GM23338 (cell line): ENCODE data around the gene USP2. TPM values are rescaled to one million over a fixed set of nuclear protein-coding genes. Genes with fewer than 3 reads are reported as not detected.

Source experiments
- ATAC-seq: fragments of 200-7000 bp; cut with Tn5 transposase; 3 replicates; pipeline ENCODE4 v1.9.1; 2020
- DNase-seq: peaks from one replicate; pipeline ENCODE4 v3.0.0-alpha.2; 2015; ENCODE audit warnings: low spot score
- H2AFZ ChIP-seq: fragments of 200-600 bp; sonication (generic); 2 replicates; pipeline ENCODE4 v1.8.0; 2016; ENCODE audit warnings: antibody characterized with exemption, mild to moderate bottlenecking, moderate library complexity
- H3F3A ChIP-seq: fragments of 200-600 bp; sonication (generic); replicated peaks from 2 replicates; pipeline ENCODE4 v1.8.0; 2017; ENCODE audit warnings: antibody characterized with exemption, mixed run types, low read depth
- H3K27ac ChIP-seq: fragments of 200-600 bp; sonication (generic); 2 replicates; pipeline ENCODE4 v1.6.1; 2016; ENCODE audit warnings: low read depth
- H3K27me3 ChIP-seq: fragments of 200-600 bp; sonication (generic); 2 replicates; pipeline ENCODE4 v1.8.0; 2016; ENCODE audit warnings: mild to moderate bottlenecking, mixed run types, moderate library complexity; ENCODE audit not compliant: insufficient read depth
- H3K36me3 ChIP-seq: fragments of 200-600 bp; sonication (generic); 2 replicates; pipeline ENCODE4 v1.8.0; 2016; ENCODE audit warnings: mild to moderate bottlenecking; ENCODE audit not compliant: insufficient read depth
- H3K4me1 ChIP-seq: fragments of 200-600 bp; sonication (generic); 2 replicates; pipeline ENCODE4 v1.8.0; 2016; ENCODE audit warnings: mild to moderate bottlenecking, moderate library complexity; ENCODE audit not compliant: insufficient read depth
- H3K4me2 ChIP-seq: fragments of 200-600 bp; sonication (generic); 2 replicates; pipeline ENCODE4 v1.7.1; 2017; ENCODE audit warnings: mixed run types
- H3K4me3 ChIP-seq: fragments of 200-600 bp; sonication (generic); 2 replicates; pipeline ENCODE4 v1.6.1; 2016; ENCODE audit warnings: mixed run types
- H3K79me2 ChIP-seq: fragments of 200-600 bp; sonication (generic); replicated peaks from 2 replicates; pipeline ENCODE4 v1.8.0; 2017; ENCODE audit warnings: mild to moderate bottlenecking; ENCODE audit not compliant: insufficient read depth
- H3K9me2 ChIP-seq: fragments of 200-600 bp; sonication (generic); 2 replicates; pipeline ENCODE4 v1.8.0; 2017; ENCODE audit not compliant: insufficient read depth
- H4K20me1 ChIP-seq: fragments of 200-600 bp; sonication (generic); replicated peaks from 2 replicates; pipeline ENCODE4 v1.8.0; 2017; ENCODE audit warnings: mild to moderate bottlenecking; ENCODE audit not compliant: insufficient read depth
- H3K27ac Mint-ChIP-seq: 2 replicates; pipeline ENCODE4 v1.8.0; 2020; ENCODE audit warnings: inconsistent platforms, mild to moderate bottlenecking, moderate library complexity, mixed read lengths
- H3K27me3 Mint-ChIP-seq: 3 replicates; pipeline ENCODE4 v1.8.0; 2022; ENCODE audit warnings: low read depth, mild to moderate bottlenecking, moderate library complexity, mixed read lengths, inconsistent platforms; ENCODE audit not compliant: insufficient read depth, poor library complexity
- H3K36me3 Mint-ChIP-seq: 3 replicates; pipeline ENCODE4 v1.8.0; 2021; ENCODE audit warnings: low read depth, mild to moderate bottlenecking, inconsistent platforms, moderate library complexity, mixed read lengths
- H3K4me1 Mint-ChIP-seq: 3 replicates; pipeline ENCODE4 v1.8.0; 2020; ENCODE audit warnings: mild to moderate bottlenecking, inconsistent platforms, mixed read lengths
- H3K4me3 Mint-ChIP-seq: 3 replicates; pipeline ENCODE4 v1.8.0; 2021; ENCODE audit warnings: moderate library complexity, mild to moderate bottlenecking, inconsistent platforms, mixed read lengths
- H3K9me3 Mint-ChIP-seq: 3 replicates; pipeline ENCODE4 v1.8.0; 2020; ENCODE audit warnings: moderate library complexity, mild to moderate bottlenecking, inconsistent platforms, mixed read lengths
- CREB1 ChIP-seq: fragments of 250-450 bp; sonication (Bioruptor Pico); IDR thresholded peaks from 2 replicates; pipeline ENCODE4 v1.5.0; 2020; ENCODE audit warnings: low read depth, mild to moderate bottlenecking, moderate library complexity
- CTCF ChIP-seq, 2 experiments: fragments of 200-600 bp in 1 of 2; sonication (generic) in 1 of 2; conservative IDR thresholded peaks; 2 replicates each; pipeline versions ENCODE4 v1.5.1 to v1.6.1; 2016 to 2017; ENCODE audit warnings: antibody characterized with exemption in 2 of 2, low read depth in 2 of 2, mild to moderate bottlenecking in 2 of 2, moderate library complexity in 1 of 2
- EZH2phosphoT487 ChIP-seq: fragments of 200-600 bp; sonication (generic); IDR thresholded peaks from one replicate; pipeline ENCODE4 v1.8.1; 2018; ENCODE audit warnings: antibody characterized with exemption; ENCODE audit not compliant: unreplicated experiment
- JUNB ChIP-seq: IDR thresholded peaks from one replicate; pipeline ENCODE4 v1.6.1; 2016; ENCODE audit warnings: antibody characterized with exemption; ENCODE audit not compliant: unreplicated experiment
- NANOG ChIP-seq: IDR thresholded peaks from 2 replicates; pipeline ENCODE4 v1.6.1; 2016; ENCODE audit warnings: antibody characterized with exemption, borderline replicate concordance
- ZNF331 ChIP-seq: fragments of 250-450 bp; sonication (Bioruptor Pico); IDR thresholded peaks from 2 replicates; pipeline ENCODE4 v1.5.0; 2020; ENCODE audit warnings: low read depth, mild to moderate bottlenecking, moderate library complexity
- ZNF462 ChIP-seq: fragments of 250-450 bp; sonication (Bioruptor Pico); IDR thresholded peaks from 2 replicates; pipeline ENCODE4 v1.5.0; 2020; ENCODE audit warnings: mild to moderate bottlenecking, moderate library complexity
- polyA plus RNA-seq: library from polyadenylated mRNA; unstranded; fragments of >200 nt; fragmentation: Nextera tagmentation; extraction: Ambion mirVana; gene quantifications from 2 replicates; pipeline ENCODE4 v1.2.1, GENCODE V29; 2016
- total RNA-seq: library from RNA; depleted of rRNA; stranded (reverse); fragments of >200 nt; shearing (Covaris generic); gene quantifications from 2 replicates; pipeline ENCODE4 v1.2.3, GENCODE V29; 2014

USP2 gene
- total and polyA plus RNA-seq, 2 experiments from 2014 or later = 4.9 to 5.0 TPM

GRCh38 chr11:119322921-119323531 is 58.5 kb downstream of the USP2 start (continued):
- TF ChIP-seq ZNF462 (CRISPR knock-in tag) = no peak
- TF ChIP-seq EZH2phosphoT487 = no peak
- no peak for TF ChIP-seq ZNF331 (CRISPR knock-in tag)
- no peak for TF ChIP-seq CREB1 (CRISPR knock-in tag)
- TF ChIP-seq JUNB = no peak
- TF ChIP-seq CTCF (conservative IDR thresholded peaks at IDR 0.05; ENCODE audit: low read depth in 2 of 2) = no peak

- Mint-ChIP-seq H3K4me3 (no peak overlapping the region), H3K27ac (no peak overlapping the region), H3K36me3 (no peaks in the 10 kb centered on the region), H3K4me1 (peaks cover 37% of the 10 kb centered on the region), H3K27me3 (peaks cover 28% of the 10 kb centered on the region), H3K9me3 (no peaks in the 10 kb centered on the region)
- H2AFZ ChIP-seq = 0 out of 2 replicates have a peak overlapping the region, but pooled peaks have one; percentile 53
- H3K9me2 ChIP-seq = no peaks in the 10 kb centered on the region
- H3K27me3 ChIP-seq = peaks cover 16% of the 10 kb centered on the region
- DNase-seq (no peak), ATAC-seq (no peak)
- H3K4me3 ChIP-seq = peak overlapping the region; percentile 80; the same call in 1 of the 2 replicates
- peaks cover 41% of the 10 kb centered on the region for H3K4me1 ChIP-seq
- TF ChIP-seq NANOG = no peak
- 0 out of 4 replicates have a peak, but pooled peaks of 1 of the 2 experiments have one; percentile 13 for TF ChIP-seq CTCF (conservative IDR thresholded peaks at IDR 0.05; ENCODE audit: low read depth in 2 of 2)
- no peaks in the 10 kb centered on the region for H3K79me2 ChIP-seq
- peak overlapping the region; percentile 98 for H3K4me2 ChIP-seq
- no peaks in the 10 kb centered on the region for H3K36me3 ChIP-seq
- no peaks in the 10 kb centered on the region for H4K20me1 ChIP-seq
- peaks cover 17% of the 10 kb centered on the region for H3F3A ChIP-seq
- no peak overlapping the region for H3K27ac ChIP-seq
Measured at GRCh38 chr11:119322360-119322739, 59.1 kb downstream of the USP2 start.
